NCI-H128 (cell line): Measurements from ENCODE around the gene PCDH9.

Source experiments
- DNase-seq: peaks from one replicate; lab custom pipeline; 2025; ENCODE audit not compliant: unreplicated experiment; lab: John Stamatoyannopoulos, UW

Gene PCDH9

GRCh38 chr13:66546534-66547379, 683.4 kb downstream of the PCDH9 start:
- no peak for DNase-seq

- DNase-seq: no peak
These were observed 686.4 kb downstream of the PCDH9 start for GRCh38 chr13:66543780-66544179.

GRCh38 chr13:66537417-66537816, 692.7 kb downstream of the PCDH9 start:
- DNase-seq: no peak

GRCh38 chr13:66536746-66537145, 693.4 kb downstream of the PCDH9 start:
- no peak for DNase-seq

GRCh38 chr13:66534561-66534960, 695.6 kb downstream of the PCDH9 start:
- DNase-seq: no peak

GRCh38 chr13:66532845-66533244, 697.3 kb downstream of the PCDH9 start:
- DNase-seq: no peak

- no peak for DNase-seq
These were observed 698.0 kb downstream of the PCDH9 start for GRCh38 chr13:66532146-66532545.

GRCh38 chr13:66530686-66531085, 699.5 kb downstream of the PCDH9 start:
- DNase-seq: no peak

GRCh38 chr13:66530158-66530557, 700.0 kb downstream of the PCDH9 start:
- no peak for DNase-seq

- DNase-seq: no peak
These were observed 701.1 kb downstream of the PCDH9 start for GRCh38 chr13:66528944-66529576.

GRCh38 chr13:66528180-66528579, 702.0 kb downstream of the PCDH9 start:
- no peak for DNase-seq

GRCh38 chr13:66520511-66521355, 709.4 kb downstream of the PCDH9 start:
- DNase-seq: no peak

- no peak for DNase-seq
These were observed 710.9 kb downstream of the PCDH9 start for GRCh38 chr13:66519259-66519658.

GRCh38 chr13:66518068-66518467, 712.1 kb downstream of the PCDH9 start:
- DNase-seq: no peak

GRCh38 chr13:66513728-66514127, 716.4 kb downstream of the PCDH9 start:
- no peak for DNase-seq

- no peak for DNase-seq
These were observed 721.0 kb downstream of the PCDH9 start for GRCh38 chr13:66509175-66509574.

- DNase-seq: no peak
These were observed 721.8 kb downstream of the PCDH9 start for GRCh38 chr13:66508153-66508909.

- no peak for DNase-seq
These were observed 723.2 kb downstream of the PCDH9 start for GRCh38 chr13:66506979-66507378.

GRCh38 chr13:66506051-66506777, 723.9 kb downstream of the PCDH9 start:
- no peak for DNase-seq

GRCh38 chr13:66503890-66504289, 726.2 kb downstream of the PCDH9 start:
- no peak for DNase-seq
